NCI-H460 (cell line): ENCODE data around the gene SECISBP2. TPM values are rescaled to one million over a fixed set of nuclear protein-coding genes. Genes with fewer than 3 reads are reported as not detected.

Experiments used
- DNase-seq: peaks from one replicate; pipeline ENCODE4 v3.0.0-alpha.2; 2016; ENCODE audit warnings: low read depth; ENCODE audit errors: extremely low read depth
- small RNA-seq, 2 experiments: library from RNA; depleted of rRNA; stranded (forward); fragments of <200 nt; gene quantifications; one replicate each; pipeline ENCODE3, GENCODE V24; 2014
- total RNA-seq: library from RNA; depleted of rRNA; stranded (reverse); fragments of >200 nt; shearing (Covaris generic); gene quantifications from 2 replicates; pipeline ENCODE4 v1.2.3, GENCODE V29; 2014; rRNA removed

Gene SECISBP2
- total RNA-seq, 1 experiment from 2014 or later = 56.1 TPM

DNA sequence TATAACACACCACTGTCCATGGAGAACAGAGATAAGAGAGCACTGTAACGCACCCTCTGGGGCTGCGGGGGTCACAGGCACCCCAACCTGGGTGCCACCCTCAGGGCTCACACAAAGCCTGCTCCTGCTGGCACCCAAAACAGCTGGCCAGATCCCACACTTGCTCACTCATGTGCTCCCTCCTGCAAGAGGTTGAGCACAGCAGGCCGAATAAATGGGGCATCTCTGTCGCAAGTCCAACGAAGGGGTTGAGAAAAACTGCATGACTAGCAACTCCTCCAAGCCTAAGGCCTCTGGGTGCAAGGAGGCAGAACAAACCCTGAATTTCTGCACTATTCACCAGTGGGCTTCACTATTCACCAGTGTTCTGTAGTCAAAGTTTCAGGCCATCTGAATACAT is 80.3 kb downstream of the SECISBP2 start:
- no peak for DNase-seq

DNA sequence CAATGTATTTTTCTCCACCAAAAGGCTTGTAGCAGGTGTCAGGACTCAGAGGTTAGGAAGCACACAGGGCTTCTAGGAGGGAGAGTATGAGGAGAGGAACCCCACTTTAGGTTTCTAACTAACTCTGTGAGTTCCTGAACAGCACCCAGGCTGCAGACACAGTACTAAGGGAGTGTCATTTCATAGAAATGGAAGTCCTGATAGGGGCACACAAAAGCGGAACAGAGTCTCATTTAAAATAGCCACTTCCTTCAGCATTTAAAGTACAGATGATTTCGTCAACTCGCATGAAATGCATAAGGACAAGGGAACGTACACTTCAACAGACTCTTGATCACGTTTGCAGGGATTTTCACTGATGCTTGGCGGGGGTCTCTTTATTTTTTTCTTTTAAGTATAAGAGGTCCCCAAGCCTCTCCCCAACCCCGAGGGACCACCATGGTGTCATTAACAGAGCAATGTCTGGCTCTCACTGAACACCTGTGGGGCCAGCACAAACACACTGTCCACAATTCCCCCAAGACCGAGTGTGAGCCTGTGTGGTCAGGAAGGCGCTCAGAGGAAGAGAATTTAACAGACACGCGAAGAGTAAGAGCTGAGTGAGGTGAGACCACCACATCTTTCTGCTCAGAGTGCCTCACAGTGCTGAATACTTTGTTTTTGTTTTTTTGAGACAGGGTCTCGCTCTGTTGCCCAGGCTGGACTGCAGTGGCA is 82.3 kb downstream of the SECISBP2 start:
- DNase-seq = no peak

DNA sequence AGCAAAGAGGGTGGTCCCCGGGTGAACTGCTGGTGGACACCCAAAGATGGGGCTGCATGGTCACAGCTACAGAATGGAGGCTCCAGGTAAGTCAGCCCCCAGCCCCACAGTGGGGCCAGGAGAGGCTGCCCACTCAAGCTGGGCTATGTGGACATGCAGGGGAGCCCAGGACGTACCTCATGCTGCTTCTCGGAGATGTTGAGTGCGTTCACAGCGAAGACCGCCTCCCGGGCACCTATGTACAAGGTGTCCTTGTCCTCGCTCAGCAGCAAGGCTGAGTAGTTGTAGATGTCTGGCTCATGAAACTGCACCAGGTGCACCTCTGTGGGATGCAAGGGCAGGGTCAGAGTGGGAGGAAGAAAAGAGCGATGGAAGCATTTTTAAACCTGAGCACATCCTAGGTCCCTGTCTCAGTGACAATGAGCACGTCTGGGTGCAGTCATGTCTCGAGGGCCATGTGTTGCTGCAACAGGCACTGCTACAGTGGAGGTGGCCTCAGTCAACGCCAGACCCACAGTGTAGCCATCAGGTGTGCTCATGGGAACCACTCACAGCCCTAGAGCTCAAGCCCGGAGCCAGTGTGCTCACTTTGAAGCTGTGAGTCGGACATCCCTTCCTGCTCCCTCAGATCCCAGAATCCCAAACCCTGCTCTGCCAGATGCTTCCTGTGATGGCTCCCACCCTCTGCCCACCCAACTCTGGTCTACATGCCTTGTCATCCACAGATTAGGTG is 84.6 kb downstream of the SECISBP2 start:
- DNase-seq = no peak

DNA sequence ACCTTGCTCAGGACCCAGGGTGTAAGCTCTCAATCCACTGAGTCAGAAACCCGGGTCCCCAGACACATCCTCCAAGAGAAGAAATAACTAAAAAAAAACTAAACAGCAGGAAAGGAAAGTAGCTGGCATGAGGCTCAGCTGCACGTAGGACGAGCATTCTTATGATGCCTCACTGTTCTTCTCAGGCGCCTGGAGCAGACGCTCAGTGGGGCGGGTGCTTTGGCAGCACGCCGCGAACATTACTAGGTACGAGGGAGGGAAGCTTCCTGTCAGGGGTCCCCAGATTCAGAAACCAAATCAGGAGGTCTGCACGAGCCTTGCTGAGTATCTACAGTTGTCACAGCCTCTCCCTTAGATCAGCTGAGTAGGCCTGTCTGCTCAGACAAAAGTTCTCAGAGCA is 85.8 kb downstream of the SECISBP2 start:
- DNase-seq = no peak

DNA sequence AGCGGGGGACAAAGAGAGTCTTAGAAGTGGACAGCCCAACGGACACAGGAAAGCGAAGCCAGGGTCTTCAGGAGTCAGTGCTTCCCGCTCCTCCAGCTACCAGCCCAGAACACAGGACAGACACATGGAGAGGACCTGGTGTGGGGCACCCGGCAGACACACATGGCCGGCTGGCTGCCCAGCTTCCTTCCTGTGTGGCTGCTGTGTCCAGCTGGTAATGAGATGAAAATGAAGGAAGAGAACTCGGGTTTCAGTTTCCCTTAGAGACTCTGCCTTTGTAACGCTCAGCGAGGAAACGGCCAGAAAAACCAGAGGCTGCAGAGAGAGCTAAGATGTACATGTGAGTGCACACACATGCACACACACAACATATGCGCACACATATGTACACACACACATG is 87.5 kb downstream of the SECISBP2 start:
- DNase-seq = no peak

DNA sequence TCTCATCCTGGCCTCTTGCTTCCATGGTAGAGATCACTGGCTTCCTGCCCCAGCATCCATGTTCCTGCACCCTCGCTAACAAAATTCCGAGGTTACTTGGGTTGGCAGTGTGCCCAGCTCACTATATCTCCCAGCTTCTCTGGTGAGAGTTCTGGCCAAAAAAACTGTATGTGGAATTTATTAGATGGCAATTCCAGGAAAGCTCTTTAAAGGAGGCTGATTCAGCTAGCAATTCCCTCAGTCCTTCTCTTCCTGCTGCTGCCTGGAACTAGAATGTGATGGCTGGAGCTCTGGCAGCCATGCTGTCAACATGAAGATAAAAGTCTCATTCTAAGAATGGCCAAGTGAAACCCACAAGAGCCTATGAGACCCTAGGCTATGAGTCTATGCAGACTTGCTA is 88.8 kb downstream of the SECISBP2 start:
- DNase-seq = no peak

DNA sequence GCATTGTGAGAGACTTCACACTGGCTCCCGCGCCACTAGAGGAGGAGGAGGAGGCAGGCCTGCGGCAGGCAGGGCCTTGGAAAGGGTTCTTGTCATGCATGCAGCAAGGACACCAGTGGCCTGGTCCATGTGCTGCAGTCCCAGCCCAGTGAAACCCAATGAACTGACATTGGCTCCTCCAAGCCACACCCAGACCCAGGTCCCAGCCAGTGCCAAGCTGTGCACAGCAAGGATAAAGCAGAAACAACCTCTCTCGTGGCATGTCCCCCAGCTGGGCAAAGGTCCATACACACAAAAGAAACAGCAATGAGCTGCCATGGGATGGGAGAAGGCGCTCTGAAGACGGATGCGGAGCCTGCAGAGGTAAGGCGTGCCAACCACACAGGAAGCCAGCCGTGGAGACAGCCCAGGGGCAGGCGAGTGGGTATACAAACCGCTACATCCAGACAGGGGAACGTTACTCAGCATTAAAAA is 90.4 kb downstream of the SECISBP2 start:
- no peak for DNase-seq

Small RNA genes lying within 50 kb of the gene (small RNA-seq; reads per million reads assigned to genes)
- gene MIR3153 = 0 reads per million in 2 experiments

Other genes starting within 250 kb of the SECISBP2 start
- 2.0 and 2.4 TPM in 2 replicates for gene SHC3, start 139.7 kb upstream of the SECISBP2 start, total RNA-seq
- gene CKS2, start 7.3 kb upstream of the SECISBP2 start, total RNA-seq = 381 and 430 TPM in 2 replicates
- 2.3 and 3.1 TPM in 2 replicates for gene SEMA4D, start 179.6 kb downstream of the SECISBP2 start, total RNA-seq